PC-9 (cell line): ENCODE data around the gene C19orf44. TPM values are rescaled to one million over a fixed set of nuclear protein-coding genes. Genes with fewer than 3 reads are reported as not detected.
"Not testable (repeated sequence)": the region's sequence is repeated elsewhere in the genome, so short reads cannot be mapped to it uniquely, and the experiment has no call there.

Experiments
- BruUV-seq: library from RNA; stranded (reverse); fragments of 400-500 nt; replicated peaks from 2 replicates; lab custom pipeline; 2021; lab: Mats Ljungman, UMichigan
- CTCF ChIA-PET: fragments of 300-600 bp; sonication (Branson Sonifier 250); formaldehyde crosslinking; loops from one replicate; lab custom pipeline; 2022; ENCODE audit warnings: antibody characterized with exemption; lab: Charles Lee
- POLR2A ChIA-PET: fragments of 300-600 bp; sonication (Branson Sonifier 250); formaldehyde crosslinking; loops from one replicate; lab custom pipeline; 2022; ENCODE audit warnings: antibody characterized with exemption; ENCODE audit not compliant: unreplicated experiment; lab: Charles Lee
- DNase-seq, 2 experiments: peaks; one replicate each; pipeline versions ENCODE4 v3.0.0 to v3.0.0-alpha.2; 2015 to 2022; ENCODE audit warnings: mixed read lengths in 1 of 2
- H2AFZ ChIP-seq: fragments of 200-600 bp; sonication (generic); 2 replicates; pipeline ENCODE4 v1.8.1; 2017; ENCODE audit warnings: antibody characterized with exemption
- H3F3A ChIP-seq: fragments of 200-600 bp; sonication (generic); 2 replicates; pipeline ENCODE4 v1.8.1; 2017; ENCODE audit warnings: antibody characterized with exemption, mild to moderate bottlenecking, low read depth; ENCODE audit not compliant: insufficient read depth
- H3K27ac ChIP-seq: fragments of 200-600 bp; sonication (generic); 2 replicates; pipeline ENCODE4 v1.6.1; 2016; ENCODE audit warnings: mixed run types
- H3K27me3 ChIP-seq: fragments of 200-600 bp; sonication (generic); 2 replicates; pipeline ENCODE4 v1.6.1; 2016; ENCODE audit warnings: low read depth, mixed run types; ENCODE audit not compliant: insufficient read depth
- H3K36me3 ChIP-seq: fragments of 200-600 bp; sonication (generic); 2 replicates; pipeline ENCODE4 v1.6.1; 2016; ENCODE audit warnings: low read depth, mixed run types
- H3K4me1 ChIP-seq: fragments of 200-600 bp; sonication (generic); replicated peaks from 2 replicates; pipeline ENCODE4 v1.6.1; 2016; ENCODE audit warnings: mixed run types; ENCODE audit not compliant: insufficient read depth
- H3K4me2 ChIP-seq: fragments of 200-600 bp; sonication (generic); 2 replicates; pipeline ENCODE4 v1.6.1; 2017; ENCODE audit warnings: mixed run types
- H3K4me3 ChIP-seq: fragments of 200-600 bp; sonication (generic); 2 replicates; pipeline ENCODE4 v1.6.1; 2016; ENCODE audit warnings: mixed run types
- H3K79me2 ChIP-seq: fragments of 200-600 bp; sonication (generic); 2 replicates; pipeline ENCODE4 v1.6.1; 2017; ENCODE audit warnings: low read depth, mixed run types
- H3K9me2 ChIP-seq: fragments of 200-600 bp; sonication (generic); 2 replicates; pipeline ENCODE4 v1.8.1; 2017; ENCODE audit warnings: mild to moderate bottlenecking; ENCODE audit not compliant: insufficient read depth
- H3K9me3 ChIP-seq: fragments of 200-600 bp; sonication (generic); 2 replicates; pipeline ENCODE4 v1.8.1; 2016; ENCODE audit warnings: low read depth; ENCODE audit not compliant: insufficient read depth
- H4K20me1 ChIP-seq: fragments of 200-600 bp; sonication (generic); 2 replicates; pipeline ENCODE4 v1.8.1; 2017; ENCODE audit not compliant: insufficient read depth
- CTCF ChIP-seq: fragments of 200-600 bp; sonication (generic); conservative IDR thresholded peaks from 2 replicates; pipeline ENCODE4 v1.6.1; 2017; ENCODE audit warnings: mixed run types, antibody characterized with exemption, mild to moderate bottlenecking, moderate library complexity
- EZH2 ChIP-seq: fragments of 200-600 bp; sonication (generic); IDR thresholded peaks from 2 replicates; pipeline ENCODE4 v1.8.0; 2017; ENCODE audit warnings: antibody characterized with exemption, low read depth
- intact Hi-C: fragments of 100-400 bp; cut with micrococcal nuclease; formaldehyde crosslinking; loops from one replicate; pipeline ENCODE4 v1.10.0; 2022; ENCODE audit not compliant: unreplicated experiment
- total RNA-seq: library from RNA; stranded (reverse); gene quantifications from 2 replicates; pipeline ENCODE4 v1.2.3, GENCODE V29; 2021

The C19orf44 gene
- total RNA-seq, 1 experiment from 2014 or later = 6.7 TPM

GRCh38 chr19:16477311-16477710, 18.9 kb upstream of the C19orf44 start:
- H3K4me3 ChIP-seq = no peak overlapping the region
- H3K4me2 ChIP-seq = no peak overlapping the region
- no peaks in the 10 kb centered on the region for H3K9me3 ChIP-seq
- H3K27ac ChIP-seq = no peak overlapping the region
- DNase-seq = peak in 1 of 2 experiments; percentile 46
- H3K27me3 ChIP-seq = no peaks in the 10 kb centered on the region
- H2AFZ ChIP-seq = no peak overlapping the region
- no peak for TF ChIP-seq EZH2
- no peak for TF ChIP-seq CTCF
- H4K20me1 ChIP-seq = no peaks in the 10 kb centered on the region
- H3K4me1 ChIP-seq = peaks cover 14% of the 10 kb centered on the region
- POLR2A ChIA-PET = no interaction called here
- BruUV-seq = no TSS peak
- H3K79me2 ChIP-seq = no peaks in the 10 kb centered on the region
- CTCF ChIA-PET = interaction anchor here (0.7 kb wide), 1 partner anchor 520 kb away, joined by 6 read pairs; no protein-coding TSS in a partner anchor
- intact Hi-C loops = no loop called here
- no peaks in the 10 kb centered on the region for H3K9me2 ChIP-seq
- H3K36me3 ChIP-seq = no peaks in the 10 kb centered on the region
- H3F3A ChIP-seq = no peaks in the 10 kb centered on the region

- no TSS peak for BruUV-seq
- Histone ChIP-seq H3F3A (no peaks in the 10 kb centered on the region; the same call in 1 of the 2 replicates), H3K4me2 (no peak overlapping the region), H3K27ac (no peak overlapping the region), H3K4me3 (no peak overlapping the region), H2AFZ (no peak overlapping the region), H3K9me2 (no peaks in the 10 kb centered on the region), H3K4me1 (peaks cover under 1% of the 10 kb centered on the region; the same call in 1 of the 2 replicates), H3K9me3 (no peaks in the 10 kb centered on the region), H4K20me1 (no peaks in the 10 kb centered on the region), H3K27me3 (no peaks in the 10 kb centered on the region), H3K36me3 (no peaks in the 10 kb centered on the region), H3K79me2 (no peaks in the 10 kb centered on the region)
- CTCF ChIA-PET = no interaction called here
- TF ChIP-seq EZH2 (no peak), CTCF (no peak)
- POLR2A ChIA-PET = no interaction called here
- intact Hi-C loops = no loop called here
- DNase-seq = no peak
Observed at GRCh38 chr19:16482745-16483144, 13.4 kb upstream of the C19orf44 start.

GRCh38 chr19:16486476-16486875, 9.7 kb upstream of the C19orf44 start:
- H3K4me1 ChIP-seq, H3K4me2 ChIP-seq, DNase-seq, intact Hi-C loops, H3K9me2 ChIP-seq, H3K9me3 ChIP-seq, H3K27ac ChIP-seq, H4K20me1 ChIP-seq, H3K36me3 ChIP-seq, H3K79me2 ChIP-seq, CTCF ChIA-PET, H3K4me3 ChIP-seq, H2AFZ ChIP-seq, BruUV-seq, H3K27me3 ChIP-seq, POLR2A ChIA-PET: not testable (repeated sequence)
- peaks cover 16% of the 10 kb centered on the region for H3F3A ChIP-seq

- no peaks in the 10 kb centered on the region for H3K36me3 ChIP-seq
- BruUV-seq = no TSS peak
- H3K27me3 ChIP-seq = no peaks in the 10 kb centered on the region
- H3F3A ChIP-seq = peaks cover 58% of the 10 kb centered on the region
- no peaks in the 10 kb centered on the region for H3K9me2 ChIP-seq
- peak; percentile 20 to 51 for DNase-seq
- peaks cover 55% of the 10 kb centered on the region for H3K4me1 ChIP-seq
- H3K79me2 ChIP-seq = peaks cover 38% of the 10 kb centered on the region
- TF ChIP-seq CTCF (no peak), EZH2 (no peak)
- CTCF ChIA-PET = no interaction called here
- peak overlapping the region; percentile 70 for H3K4me3 ChIP-seq
- H3K9me3 ChIP-seq = no peaks in the 10 kb centered on the region
- peak overlapping the region; percentile 93 for H2AFZ ChIP-seq
- intact Hi-C loops = loop anchor here (1.0 to 5.0 kb wide), 2 partner anchors 24 to 34 kb away; no protein-coding TSS in a partner anchor
- H4K20me1 ChIP-seq = no peaks in the 10 kb centered on the region
- H3K4me2 ChIP-seq = peak overlapping the region; percentile 70
- no peak overlapping the region for H3K27ac ChIP-seq
- POLR2A ChIA-PET = interaction anchor here (0.7 to 0.8 kb wide), 2 partner anchors 68 to 119 kb away, joined by 3 read pairs; no protein-coding TSS in a partner anchor
Observed at GRCh38 chr19:16496613-16496983, 404 bp downstream of the C19orf44 start.
